Urothelium cell line (cell line): ENCODE data around the gene PLXDC1.
A peak's percentile ranks its signal among the peaks of the same experiment; 100 is the strongest.

Source experiments
- DNase-seq: peaks from one replicate; pipeline ENCODE4 v3.0.0; 2011; ENCODE audit warnings: low spot score, mixed read lengths
- FAIRE-seq: peaks from 2 replicates; lab custom pipeline; 2011; peaks lifted over from hg19 to GRCh38; lab: Jason Lieb, UNC

The PLXDC1 gene

GRCh38 chr17:39158623-39159022 lies 7.2 kb upstream of the PLXDC1 start:
- FAIRE-seq: no peak
- no peak for DNase-seq

GRCh38 chr17:39156491-39156890 lies 5.1 kb upstream of the PLXDC1 start:
- FAIRE-seq (no peak), DNase-seq (no peak)

- no peak for DNase-seq
- no peak for FAIRE-seq
Observed at GRCh38 chr17:39155654-39156053, 4.2 kb upstream of the PLXDC1 start.

- peak; percentile 76 for DNase-seq
- FAIRE-seq: no peak
Observed at GRCh38 chr17:39153599-39154051, 2.2 kb upstream of the PLXDC1 start.

GRCh38 chr17:39151943-39152818 lies 744 bp upstream of the PLXDC1 start:
- DNase-seq (peak; percentile 64), FAIRE-seq (no peak)

GRCh38 chr17:39150795-39151149 lies 665 bp downstream of the PLXDC1 start:
- DNase-seq (no peak), FAIRE-seq (no peak)

GRCh38 chr17:39150104-39150634 lies 1.3 kb downstream of the PLXDC1 start:
- no peak for FAIRE-seq

GRCh38 chr17:39147221-39148185 lies 3.9 kb downstream of the PLXDC1 start:
- DNase-seq (no peak), FAIRE-seq (no peak)

More at GRCh38 chr17:39150104-39150634, 1.3 kb downstream of the PLXDC1 start:
- DNase-seq: no peak

- DNase-seq: no peak
- no peak for FAIRE-seq
Observed at GRCh38 chr17:39146273-39146672, 5.2 kb downstream of the PLXDC1 start.

GRCh38 chr17:39145143-39145542 lies 6.3 kb downstream of the PLXDC1 start:
- FAIRE-seq (no peak), DNase-seq (no peak)

GRCh38 chr17:39144416-39144840 lies 7.0 kb downstream of the PLXDC1 start:
- DNase-seq: peak; percentile 87
- FAIRE-seq: peak; percentile 76

GRCh38 chr17:39143552-39144093 lies 7.8 kb downstream of the PLXDC1 start:
- FAIRE-seq (no peak), DNase-seq (no peak)

GRCh38 chr17:39141915-39142664 lies 9.3 kb downstream of the PLXDC1 start:
- FAIRE-seq (no peak), DNase-seq (no peak)

GRCh38 chr17:39141294-39141693 lies 10.1 kb downstream of the PLXDC1 start:
- no peak for FAIRE-seq

GRCh38 chr17:39139561-39139960 lies 11.9 kb downstream of the PLXDC1 start:
- no peak for FAIRE-seq
- no peak for DNase-seq

More at GRCh38 chr17:39141294-39141693, 10.1 kb downstream of the PLXDC1 start:
- DNase-seq: no peak

GRCh38 chr17:39139161-39139511 lies 12.3 kb downstream of the PLXDC1 start:
- FAIRE-seq (peak; percentile 95), DNase-seq (peak; percentile 87)

GRCh38 chr17:39138431-39139160 lies 12.8 kb downstream of the PLXDC1 start:
- FAIRE-seq: no peak
- no peak for DNase-seq

GRCh38 chr17:39134878-39135277 lies 16.6 kb downstream of the PLXDC1 start:
- no peak for FAIRE-seq
- DNase-seq: no peak

- peak; percentile 73 for DNase-seq
- no peak for FAIRE-seq
Observed at GRCh38 chr17:39132192-39132610, 19.2 kb downstream of the PLXDC1 start.
